HepG2 (cell line): Measurements from ENCODE around the gene SNRNP200. TPM values are rescaled to one million over a fixed set of nuclear protein-coding genes. Genes with fewer than 3 reads are reported as not detected.

ENCODE experiments used
- CBX1 ChIP-seq: IDR thresholded peaks from one replicate; pipeline ENCODE4 v1.6.1; 2016; ENCODE audit warnings: antibody characterized with exemption, low read depth
- GLI4 ChIP-seq: sonication (generic); formaldehyde crosslinking; IDR thresholded peaks from 2 replicates; pipeline ENCODE4 v1.5.1; 2020; ENCODE audit warnings: missing genetic modification reagents, mild to moderate bottlenecking, moderate library complexity, borderline replicate concordance
- IKZF5 ChIP-seq: IDR thresholded peaks from 2 replicates; pipeline ENCODE4 v1.6.1; 2018; ENCODE audit warnings: missing genetic modification reagents, mild to moderate bottlenecking, missing compliant biosample characterization
- MEIS1 ChIP-seq: sonication (generic); formaldehyde crosslinking; IDR thresholded peaks from 2 replicates; pipeline ENCODE4 v1.9.0; 2021; ENCODE audit warnings: mild to moderate bottlenecking, missing genetic modification reagents, moderate library complexity, borderline replicate concordance
- RFX5 ChIP-seq: IDR thresholded peaks from 2 replicates; pipeline ENCODE4 v1.6.1; 2011; ENCODE audit warnings: low read depth, low read length, improper control_type of control experiment
- SMAD3 ChIP-seq: sonication (generic); formaldehyde crosslinking; IDR thresholded peaks from 2 replicates; pipeline ENCODE4 v1.4.0; 2020; ENCODE audit warnings: missing genetic modification reagents
- SP5 ChIP-seq: IDR thresholded peaks from 2 replicates; pipeline ENCODE4 v1.6.1; 2016; ENCODE audit warnings: low read depth, borderline replicate concordance
- ZBTB40 ChIP-seq, 2 experiments: fragments of 450-650 bp in 1 of 2; sonication (generic) in 1 of 2; formaldehyde crosslinking in 1 of 2; IDR thresholded peaks; 2 replicates each; pipeline versions ENCODE4 v1.6.1 to v1.8.0; 2016 to 2022; ENCODE audit warnings: antibody characterized with exemption in 1 of 2, mild to moderate bottlenecking in 1 of 2, missing genetic modification reagents in 1 of 2
- ZBTB46 ChIP-seq: sonication (generic); formaldehyde crosslinking; IDR thresholded peaks from 2 replicates; pipeline ENCODE4 v1.4.0; 2020; ENCODE audit warnings: mild to moderate bottlenecking, missing genetic modification reagents, borderline replicate concordance
- ZXDC ChIP-seq: sonication (generic); formaldehyde crosslinking; IDR thresholded peaks from 2 replicates; pipeline ENCODE4 v1.5.0; 2020; ENCODE audit warnings: mild to moderate bottlenecking, missing genetic modification reagents
- polyA plus RNA-seq, 8 experiments: library from polyadenylated mRNA; depleted of rRNA in 3 of 8; stranded (reverse) in 7 of 8; unstranded in 1 of 8; fragments of >200 nt; fragmentation: Illumina TruSeq in 4 of 8; extraction: Trizol in 4 of 8; gene quantifications; 2 replicates each; pipeline versions ENCODE4 v1.2.1 to v1.2.3, GENCODE V29; 2011 to 2016; ENCODE audit warnings: low read depth in 4 of 8, missing spikeins in 1 of 8, mixed read lengths in 1 of 8; ENCODE audit not compliant: insufficient read depth in 1 of 8
- total RNA-seq, 5 experiments: library from RNA; depleted of rRNA; stranded (reverse); fragments of >200 nt; fragmentation: Illumina TruSeq; extraction: Trizol; gene quantifications; 2 replicates each; pipeline ENCODE4 v1.2.3, GENCODE V29; 2016; ENCODE audit warnings: low read depth in 1 of 5

Gene SNRNP200
- total and polyA plus RNA-seq, 2 of the 13 experiments (the other 11 are each of a cell fraction or from before 2014, with no cell fraction given), result 99.0 to 232 TPM

GRCh38 chr2:96325041-96325883 lies 19.9 kb upstream of the SNRNP200 start, which contains the start of gene ITPRIPL1 (continued):
- TF ChIP-seq ZXDC (CRISPR knock-in tag) (no peak), GLI4 (0 out of 2 replicates have a peak, but pooled peaks have one; percentile 49), CBX1 (peak; percentile 62), ZBTB46 (CRISPR knock-in tag) (no peak), RFX5 (no peak), MEIS1 (CRISPR knock-in tag) (no peak), SMAD3 (CRISPR knock-in tag) (peak; percentile 38; the same call in 1 of the 2 replicates), SP5 (CRISPR knock-in tag) (no peak; the same call in 1 of the 2 replicates), IKZF5 (CRISPR knock-in tag) (no peak), ZBTB40 (IDR thresholded peaks at IDR 0.05) (no peak), ZBTB40 (CRISPR knock-in tag; IDR thresholded peaks at IDR 0.05) (peak; percentile 73; the same call in 1 of the 2 replicates)
